Adipose tissue (tissue), 3 donors: ENCODE data around the gene VPS39. TPM values are rescaled to one million over a fixed set of nuclear protein-coding genes. Genes with fewer than 3 reads are reported as not detected.

Source experiments
- H3K27ac ChIP-seq: one replicate; pipeline ENCODE4 v1.5.1; 2013; ENCODE audit warnings: low read depth, low read length
- WGBS, 3 donors: extraction: QIAGEN DNeasy Blood & Tissue Kit; methylation state at CpG; one replicate each; pipeline ENCODE4 v1.1.7; 2013; 5-methylcytosine and 5-hydroxymethylcytosine counted together
- polyA plus RNA-seq, 3 donors: library from polyadenylated mRNA; stranded (reverse); fragments of 200-250 nt; gene quantifications; one replicate each; pipeline ENCODE4 v1.2.3, GENCODE V29; 2013
- donor health status: healthy with polysubstance abuse.
- donor health status: Bipolar disorder and iron deficiency.
- donor health status: healthy.

VPS39 gene
- polyA plus RNA-seq, 3 donors = 20.6 to 37.3 (median 29.9) TPM

GRCh38 chr15:42111924-42112323 is 96.2 kb downstream of the VPS39 start:
- 32 to 83% (median 46%) methylated on average over 4 of the region's 4 CpGs for WGBS, 3 donors
- no peak overlapping the region for H3K27ac ChIP-seq

GRCh38 chr15:42110367-42110766 is 97.7 kb downstream of the VPS39 start:
- 59 to 80% (median 71%) methylated on average over 3 of the region's 3 CpGs for WGBS, 3 donors
- H3K27ac ChIP-seq = no peak overlapping the region

GRCh38 chr15:42108806-42109205 is 99.3 kb downstream of the VPS39 start:
- 45 to 91% (median 63%) methylated on average over 3 of the region's 3 CpGs for WGBS, 3 donors
- no peak overlapping the region for H3K27ac ChIP-seq

Other genes with a start within 250 kb of the VPS39 start
- gene EHD4, start 235.7 kb downstream of the VPS39 start, polyA plus RNA-seq = 10 to 100 TPM in 2 of 3 donors, 1 to 10 TPM in 1; 5.5 to 23.6 (median 12.5) TPM
- gene PLA2G4E, start 187.3 kb downstream of the VPS39 start, polyA plus RNA-seq = not detected
- under 1 TPM in 1 of 3 donors, not detected in 2; 0.34 TPM for gene PLA2G4D, start 113.7 kb downstream of the VPS39 start, polyA plus RNA-seq
- under 1 TPM in 2 of 3 donors, not detected in 1; 0.09 to 0.68 TPM for gene PLA2G4F, start 51.7 kb downstream of the VPS39 start, polyA plus RNA-seq
- 10 to 100 TPM in 1 of 3 donors, 1 to 10 TPM in 2; 5.1 to 10.3 (median 8.8) TPM for gene GANC, start 64.9 kb upstream of the VPS39 start, polyA plus RNA-seq
- gene TMEM87A, start 65.1 kb upstream of the VPS39 start, polyA plus RNA-seq = 10 to 100 TPM; 15.7 to 28.0 (median 23.6) TPM
- 1 to 10 TPM; 3.9 to 9.7 (median 8.3) TPM for gene CAPN3, start 151.2 kb upstream of the VPS39 start, polyA plus RNA-seq